Kidney glomerular epithelial cell (primary cell): Measurements from ENCODE around the gene LMAN2.
"Not testable (repeated sequence)": the region's sequence is repeated elsewhere in the genome, so short reads cannot be mapped to it uniquely, and the experiment has no call there.

Source experiments
- DNase-seq: peaks from one replicate; lab custom pipeline; 2025; lab: John Stamatoyannopoulos, UW

Gene LMAN2

DNA sequence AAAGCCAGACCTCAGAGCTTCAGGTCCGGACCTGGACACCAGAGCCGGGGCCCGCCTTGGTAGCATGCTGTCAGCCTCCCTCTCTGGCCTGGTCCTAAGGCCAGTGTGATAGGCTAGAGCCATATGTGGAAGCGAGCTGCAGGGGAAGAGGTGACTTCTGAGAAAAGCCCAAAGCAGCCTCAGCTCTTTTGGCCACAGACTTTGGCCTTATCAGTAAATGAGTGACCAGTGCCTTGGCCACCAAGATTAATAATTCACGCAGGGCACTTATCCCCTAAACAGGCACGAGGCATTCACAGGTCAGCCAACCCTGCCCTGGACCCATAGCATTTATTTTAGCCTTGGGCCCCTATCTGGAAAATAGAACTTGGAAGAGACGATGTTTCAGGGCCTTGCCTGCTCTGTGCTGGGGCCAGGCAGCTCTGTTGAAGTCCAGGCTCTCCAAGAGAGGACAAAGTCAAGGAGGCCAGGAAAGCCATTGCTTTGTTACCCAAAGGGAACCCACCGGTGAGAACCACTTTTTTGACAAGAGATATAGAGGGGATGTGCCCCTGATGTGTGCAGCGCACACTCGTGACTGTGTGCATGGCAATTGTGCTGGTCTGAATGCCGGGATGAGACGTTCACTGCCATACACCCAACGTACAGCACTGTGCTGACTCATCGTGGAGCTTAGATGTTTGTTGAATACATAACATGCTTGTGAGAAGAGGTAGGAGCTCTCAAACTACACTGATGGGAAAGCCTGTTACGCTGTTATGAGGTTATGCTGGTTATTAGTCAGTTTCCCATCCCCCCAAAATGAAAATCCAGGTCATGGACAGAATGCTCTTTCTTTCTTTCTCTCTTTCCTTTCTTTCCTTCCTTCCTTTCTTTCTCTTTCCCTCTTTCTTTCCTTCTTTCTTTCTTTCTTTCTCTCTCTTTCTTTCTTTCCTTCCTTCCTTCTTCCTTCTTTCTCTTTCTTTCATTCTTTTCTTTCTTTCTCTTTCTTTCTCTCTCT, 27.7 kb upstream of the LMAN2 start:
- no peak for DNase-seq

DNA sequence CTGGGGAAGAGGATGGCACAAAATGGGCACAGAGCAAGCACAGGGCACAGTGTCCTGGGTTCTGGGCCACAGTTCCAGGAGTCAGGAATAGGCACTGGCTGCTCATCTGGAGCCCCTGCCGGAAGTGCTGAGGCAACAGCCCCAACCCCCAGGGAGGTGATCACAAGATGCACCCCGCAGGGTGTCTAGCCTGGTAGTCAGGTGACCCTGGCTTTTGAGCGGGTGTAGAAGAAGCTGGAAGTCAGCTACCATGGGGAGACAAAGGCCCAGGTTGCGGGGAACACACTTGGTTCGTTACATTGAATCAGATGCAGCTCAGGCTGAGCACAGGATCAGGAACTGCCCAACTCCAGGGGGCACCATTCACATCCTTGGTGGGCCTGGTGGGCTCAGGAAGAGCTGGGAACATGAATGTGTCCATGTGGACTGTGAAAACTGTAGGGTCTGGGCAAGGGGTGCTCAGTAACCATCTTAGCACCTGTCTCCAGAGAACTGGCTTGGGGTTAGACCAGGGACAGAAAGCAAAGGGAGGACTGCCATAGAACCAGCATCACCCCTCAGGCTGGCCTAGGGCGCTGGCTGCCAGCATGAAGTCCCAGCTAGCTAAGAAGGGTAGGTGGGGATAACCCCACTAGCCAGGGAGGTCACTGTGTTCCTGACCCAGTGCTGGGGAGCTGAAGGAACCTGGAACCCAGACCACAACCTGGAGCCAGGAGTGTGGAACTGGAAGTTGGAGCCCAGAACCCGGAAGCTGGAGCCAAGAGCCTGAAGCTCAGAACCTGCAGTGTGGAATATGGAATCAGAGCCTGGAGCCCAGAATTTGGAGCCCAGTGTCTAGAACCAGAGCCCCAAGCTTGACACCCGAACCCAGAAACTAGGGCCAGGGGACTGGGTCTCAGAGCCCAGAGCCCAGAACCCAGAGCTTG, 26.6 kb upstream of the LMAN2 start:
- no peak for DNase-seq

DNA sequence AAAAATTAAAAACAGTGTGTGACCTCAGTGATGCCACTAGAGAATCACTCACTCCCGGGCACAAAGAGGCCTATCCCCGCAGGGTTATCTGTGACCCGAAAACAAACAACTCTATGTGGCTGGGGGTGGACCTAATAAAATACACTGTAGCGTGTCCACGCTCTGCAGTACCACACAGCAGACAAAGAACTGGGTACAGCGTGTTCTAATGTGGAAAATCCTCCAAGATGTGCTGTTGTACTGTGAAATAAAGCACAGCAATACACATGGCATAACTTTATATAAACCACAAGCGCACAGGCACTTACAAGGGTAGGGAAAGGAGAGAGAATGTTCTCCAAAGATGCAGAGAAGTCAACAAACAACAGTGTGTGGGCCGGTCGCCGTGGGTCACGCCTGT, 24.6 kb upstream of the LMAN2 start:
- no peak for DNase-seq

DNA sequence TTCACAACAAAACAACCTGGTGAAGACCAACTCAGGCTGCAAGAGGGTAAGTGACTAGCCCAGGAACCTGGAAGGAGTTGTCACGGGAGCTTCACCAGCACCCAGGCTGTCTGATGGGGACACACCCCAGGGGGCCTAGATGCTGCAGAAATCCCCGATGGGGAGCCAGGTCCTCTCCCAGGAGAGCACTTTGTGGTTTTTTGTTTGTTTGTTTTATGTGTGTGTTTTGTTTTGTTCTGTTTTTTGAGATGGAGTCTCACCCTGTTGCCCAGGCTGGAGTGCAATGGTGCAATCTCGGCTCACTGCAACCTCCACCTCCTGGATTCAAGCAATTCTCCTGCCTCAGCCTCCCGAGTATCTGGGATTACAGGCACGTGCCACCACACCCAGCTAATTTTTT, 24.0 kb upstream of the LMAN2 start:
- not testable (repeated sequence) for DNase-seq

DNA sequence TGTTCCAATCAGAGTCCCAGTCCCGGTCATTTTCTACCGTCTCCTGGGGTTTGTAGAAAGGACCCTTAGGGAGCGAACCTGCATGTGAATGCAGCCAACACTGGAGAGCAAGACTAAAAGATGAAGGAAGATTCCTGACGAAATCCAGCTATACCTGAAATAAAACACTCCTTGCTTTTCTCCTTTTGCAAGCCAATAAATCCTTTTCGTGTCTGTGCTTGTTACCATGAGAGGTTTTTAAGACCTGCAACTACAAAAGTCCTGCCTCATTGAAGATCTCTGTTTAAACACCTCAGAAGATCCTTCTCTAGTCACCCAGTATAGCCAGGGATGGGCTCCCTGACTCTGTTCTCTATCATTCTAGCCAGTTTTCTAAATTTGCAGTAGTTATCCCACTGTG, 22.7 kb upstream of the LMAN2 start:
- DNase-seq: no peak

DNA sequence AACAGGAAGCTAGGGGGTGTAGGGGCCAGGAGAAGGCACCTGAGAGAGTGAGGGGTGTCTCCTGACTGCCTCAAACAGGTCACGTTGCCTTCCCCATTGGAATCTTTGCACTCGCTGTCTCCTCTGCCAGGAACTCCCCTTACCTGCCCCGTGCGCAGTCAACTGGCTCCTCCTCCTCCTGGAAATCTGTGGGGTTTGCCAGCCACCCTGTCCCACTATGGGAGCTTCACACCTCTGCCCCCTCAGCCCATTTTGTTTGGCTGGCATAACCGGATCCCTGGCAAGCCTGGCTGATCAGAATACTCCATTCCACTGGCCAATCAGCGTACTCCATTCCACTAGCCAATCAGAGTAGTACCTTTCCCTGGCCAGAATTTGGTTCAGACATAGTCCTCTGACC, 22.3 kb upstream of the LMAN2 start:
- DNase-seq: no peak

DNA sequence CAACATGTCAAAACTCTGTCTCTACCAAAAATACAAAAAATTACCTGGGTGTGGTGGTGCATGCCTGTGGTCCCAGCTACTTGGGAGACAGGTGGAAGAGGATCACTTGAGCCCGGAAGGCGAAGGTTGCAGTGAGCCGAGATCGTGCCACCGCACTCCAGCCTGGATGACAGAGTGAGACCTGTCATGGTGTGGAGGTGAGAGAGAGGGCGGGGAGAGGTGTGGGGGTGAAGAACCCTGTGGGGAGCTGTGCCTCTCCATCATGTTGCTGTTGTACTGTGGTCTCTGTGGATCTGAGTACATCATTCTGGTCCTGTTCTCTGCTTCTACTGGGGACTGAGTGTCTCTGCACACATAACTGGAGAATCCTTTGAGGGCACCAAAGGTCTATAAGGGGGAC, 21.4 kb upstream of the LMAN2 start:
- DNase-seq: no peak

DNA sequence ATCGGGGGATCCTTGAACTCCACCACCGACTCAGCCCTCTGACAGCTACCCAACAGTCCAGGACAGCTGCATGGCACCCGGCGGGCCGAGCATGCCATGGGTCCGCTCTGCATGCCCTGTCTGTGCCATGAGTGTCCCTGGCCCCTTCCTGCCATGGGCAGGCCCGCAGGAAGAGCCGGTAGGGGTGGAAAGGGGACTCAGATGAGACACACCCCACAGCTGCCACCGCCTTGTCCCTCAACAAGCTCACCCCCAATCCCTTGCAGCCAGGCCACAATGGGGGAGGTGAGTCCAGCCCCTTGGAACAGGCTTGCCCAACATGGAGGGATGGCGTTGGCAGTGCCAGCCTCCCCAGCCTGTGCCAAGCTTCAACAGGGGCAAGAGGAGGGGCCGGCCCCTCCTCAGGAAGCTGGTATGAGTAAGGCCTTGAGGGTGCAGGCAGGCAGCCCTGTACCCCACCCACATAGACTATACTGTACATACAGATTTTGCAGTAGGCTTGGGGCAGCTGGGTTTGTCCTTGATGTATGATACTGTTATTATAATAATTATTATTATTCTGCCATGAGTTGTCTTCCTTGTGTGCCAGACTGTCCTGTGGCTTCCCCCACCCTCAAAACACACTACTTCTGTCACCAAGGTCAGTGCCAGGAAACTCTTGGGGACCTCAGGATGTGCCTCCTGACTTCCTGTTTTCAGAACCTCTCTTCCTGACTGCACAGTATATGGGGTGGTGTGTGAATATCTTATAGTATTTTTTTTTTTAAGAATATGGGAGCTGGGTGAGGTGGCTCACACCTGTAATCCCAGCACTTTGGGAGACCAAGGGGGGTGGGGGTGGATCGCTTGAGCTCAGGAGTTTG, 20.8 kb upstream of the LMAN2 start:
- DNase-seq: no peak

DNA sequence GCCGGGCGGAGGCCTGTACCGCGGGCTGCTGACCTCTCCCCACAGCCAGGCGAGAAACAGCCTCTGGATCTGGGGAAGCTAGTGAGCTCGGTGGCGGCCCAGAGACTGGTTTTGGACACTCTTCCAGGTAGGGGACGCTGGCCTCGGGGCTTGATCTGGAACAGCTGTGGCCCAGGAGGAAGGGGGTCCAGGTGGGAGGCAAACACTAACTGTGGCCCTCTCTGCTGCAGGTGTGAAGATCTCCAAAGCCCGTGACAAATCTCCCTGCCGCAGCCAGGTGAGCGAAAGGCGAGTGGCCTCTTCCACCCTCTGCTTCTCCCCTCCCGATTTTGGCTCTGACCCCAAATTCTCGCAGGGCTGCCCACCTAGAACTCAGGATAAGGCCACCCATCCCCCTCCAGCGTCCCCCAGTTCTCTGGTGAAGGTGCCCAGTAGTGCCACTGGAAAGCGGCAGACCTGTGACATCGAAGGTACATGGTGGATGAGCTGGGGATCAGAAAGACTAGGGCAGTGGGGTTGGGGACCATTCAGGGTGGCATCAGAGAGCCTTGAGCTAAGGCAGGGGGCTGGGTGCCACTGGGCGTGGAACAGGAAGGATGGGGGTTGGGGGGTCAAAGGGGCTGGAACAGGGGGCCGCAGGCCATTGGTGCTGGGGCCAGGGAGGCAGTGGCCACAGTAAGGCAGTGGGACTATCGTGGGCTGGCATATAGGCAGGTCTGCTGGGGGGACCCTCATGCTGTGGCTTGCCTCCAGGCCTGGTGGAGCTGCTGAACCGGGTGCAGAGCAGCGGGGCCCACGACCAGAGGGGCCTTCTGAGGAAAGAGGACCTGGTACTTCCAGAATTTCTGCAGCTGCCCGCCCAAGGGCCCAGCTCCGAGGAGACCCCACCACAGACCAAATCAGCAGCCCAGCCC, 19.9 kb upstream of the LMAN2 start:
- no peak for DNase-seq

DNA sequence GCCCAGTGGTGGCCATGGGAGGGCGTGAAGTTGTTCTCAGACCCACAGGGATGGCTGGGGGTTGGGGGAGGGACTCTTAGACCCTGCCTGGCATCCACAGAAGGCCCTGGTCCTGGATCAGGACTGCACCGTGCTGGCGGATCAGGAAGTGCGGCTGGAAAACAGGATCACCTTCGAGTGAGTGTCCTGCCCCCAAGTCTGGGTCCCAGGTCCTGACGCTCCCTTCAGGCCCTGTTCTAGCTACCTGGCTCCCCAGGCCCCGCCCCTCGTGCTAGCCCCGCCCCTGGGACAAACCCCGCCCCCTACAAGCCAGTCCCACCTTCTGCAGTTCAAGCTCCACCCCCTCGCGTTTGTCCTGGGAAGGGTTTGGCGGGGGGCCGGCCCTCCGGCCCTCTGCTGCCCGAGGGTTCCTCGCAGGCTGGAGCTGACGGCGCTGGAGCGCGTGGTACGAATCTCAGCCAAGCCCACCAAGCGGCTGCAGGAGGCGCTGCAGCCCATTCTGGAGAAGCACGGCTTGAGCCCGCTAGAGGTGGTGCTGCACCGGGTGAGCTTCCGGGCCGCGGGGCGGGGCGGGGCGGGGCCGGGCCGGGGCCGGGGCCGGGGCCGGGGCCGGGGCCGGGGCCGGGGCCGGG, 19.1 kb upstream of the LMAN2 start:
- peak; percentile 83 for DNase-seq

DNA sequence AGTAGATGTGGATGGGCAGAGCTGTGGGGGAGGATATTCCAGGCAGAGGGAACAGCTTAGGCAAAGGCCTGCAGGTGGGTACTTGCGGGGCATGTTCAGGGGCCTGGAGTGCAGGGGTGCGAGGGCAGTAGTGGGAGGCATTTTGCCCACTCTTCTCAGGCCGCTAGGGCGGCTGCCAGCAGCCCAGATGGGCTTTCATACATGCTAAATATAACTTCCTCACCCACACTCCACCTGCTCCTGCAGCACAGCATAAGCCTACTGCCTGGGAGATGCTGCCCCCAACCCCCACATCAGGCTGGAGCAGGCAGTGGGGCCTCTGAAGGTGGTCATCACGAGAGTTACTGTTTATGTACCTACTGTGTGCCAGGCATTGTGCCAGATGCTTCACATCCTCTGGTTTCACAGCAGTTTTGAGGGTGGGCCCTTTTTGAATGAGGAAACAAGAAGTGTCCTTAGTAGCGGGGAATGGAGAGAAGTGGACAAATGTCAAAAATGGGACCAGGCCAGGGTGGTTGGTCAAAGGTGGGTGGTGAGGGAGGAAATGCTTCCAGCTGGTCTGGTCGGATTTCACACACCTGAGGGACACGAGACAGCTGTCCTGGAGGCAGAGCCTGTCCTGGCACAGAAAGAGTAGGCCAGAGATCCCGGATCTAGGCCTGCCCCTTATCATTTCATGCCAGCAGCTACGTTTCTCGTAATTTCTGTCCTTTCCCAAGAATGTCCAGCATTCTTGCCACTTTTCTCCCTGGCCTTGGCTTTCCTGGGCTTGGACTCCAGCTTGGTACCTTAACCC, 18.4 kb upstream of the LMAN2 start:
- no peak for DNase-seq

DNA sequence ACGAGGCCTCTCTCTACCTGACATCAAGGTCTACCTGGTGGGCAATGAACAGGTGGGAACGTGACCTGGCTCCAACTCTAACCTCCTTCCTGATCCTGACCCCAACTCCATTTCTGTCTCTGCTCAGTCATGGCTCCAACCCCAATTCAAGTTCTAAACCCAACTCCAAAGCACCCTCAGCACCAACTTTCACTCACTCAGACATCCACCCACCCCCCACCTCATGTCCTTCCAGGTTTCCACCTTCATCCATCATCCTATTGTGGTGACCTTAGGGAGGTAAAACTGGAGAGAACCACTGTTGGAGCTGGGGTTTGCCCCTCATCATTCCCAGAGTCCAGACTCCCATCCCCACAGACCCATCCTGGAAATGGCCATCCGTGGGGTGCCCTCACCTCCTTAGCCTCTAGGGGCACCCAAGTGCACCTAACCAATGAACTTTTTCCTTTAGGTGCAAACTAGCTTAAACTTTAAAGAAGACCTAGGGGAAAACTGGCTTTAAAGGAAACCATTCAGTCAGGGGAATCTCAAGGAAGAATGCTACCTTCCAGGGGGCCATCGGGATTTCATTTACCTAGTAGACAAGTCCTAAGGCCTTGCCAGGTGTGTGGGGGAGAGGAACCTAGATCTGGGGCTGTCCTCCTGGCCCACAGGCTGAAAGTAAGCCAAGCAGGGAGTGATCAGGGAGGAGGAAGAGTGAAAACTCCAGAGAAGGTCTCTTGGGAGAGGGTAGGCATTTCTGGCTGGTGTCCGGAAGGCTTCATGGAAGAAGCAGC, 17.6 kb upstream of the LMAN2 start:
- DNase-seq: no peak

DNA sequence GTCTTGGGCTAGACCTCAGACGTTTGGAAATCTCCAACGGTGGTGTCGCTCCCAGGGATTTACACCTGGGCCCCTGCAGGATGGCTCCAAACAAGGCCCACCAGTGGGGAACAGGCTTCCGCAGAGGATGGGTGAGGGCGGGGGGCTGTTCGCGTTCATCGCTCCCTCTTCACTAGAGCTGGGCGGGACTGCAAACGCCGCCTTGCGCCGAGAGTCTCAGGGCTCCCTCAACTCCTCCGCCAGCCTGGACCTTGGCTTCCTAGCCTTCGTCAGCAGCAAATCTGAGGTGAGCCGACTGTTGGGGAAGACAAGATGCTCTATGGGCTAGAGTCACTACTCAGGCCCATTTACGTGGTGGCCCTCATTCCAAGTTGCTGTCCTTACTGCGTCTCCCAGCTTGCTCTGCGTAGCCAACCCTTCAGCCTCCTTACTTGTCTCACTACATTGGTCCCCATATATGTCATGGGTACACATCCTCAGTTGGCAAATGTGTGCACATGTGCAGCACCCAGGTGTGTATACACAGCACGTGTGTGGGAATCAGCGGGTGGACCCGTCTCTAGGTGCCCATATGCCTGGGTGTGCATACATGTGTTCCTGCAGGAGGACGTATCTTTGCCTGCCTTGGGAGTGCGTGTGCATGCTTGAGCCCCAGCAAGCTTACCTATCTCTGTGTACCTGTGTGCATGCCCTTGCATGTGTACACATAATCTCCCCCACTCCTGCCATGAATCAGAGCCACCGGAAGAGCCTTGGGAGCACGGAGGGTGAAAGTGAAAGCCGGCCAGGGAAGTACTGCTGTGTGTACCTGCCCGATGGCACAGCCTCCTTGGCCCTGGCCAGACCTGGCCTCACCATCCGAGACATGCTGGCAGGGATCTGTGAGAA, 16.8 kb upstream of the LMAN2 start:
- DNase-seq: no peak

DNA sequence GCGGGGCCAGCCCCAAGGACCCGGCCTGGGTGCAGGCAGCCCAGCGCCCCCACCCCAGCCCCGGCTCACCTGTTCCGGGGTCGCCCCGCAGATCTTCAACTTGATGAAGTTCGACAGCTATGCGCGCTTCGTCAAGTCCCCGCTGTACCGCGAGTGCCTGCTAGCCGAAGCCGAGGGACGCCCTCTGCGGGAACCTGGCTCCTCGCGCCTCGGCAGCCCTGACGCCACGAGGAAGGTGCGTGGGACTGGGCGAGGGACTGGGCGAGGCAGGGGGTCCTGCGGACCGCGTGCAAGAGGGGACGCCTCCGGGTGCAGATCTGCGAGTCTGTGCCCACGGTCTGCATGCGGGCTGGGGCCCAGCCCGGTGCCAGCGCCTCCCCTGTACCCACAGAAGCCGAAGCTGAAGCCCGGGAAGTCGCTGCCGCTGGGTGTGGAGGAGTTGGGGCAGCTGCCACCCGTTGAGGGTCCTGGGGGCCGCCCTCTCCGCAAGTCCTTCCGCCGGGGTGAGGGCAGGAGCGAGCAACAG, 15.9 kb upstream of the LMAN2 start:
- no peak for DNase-seq

DNA sequence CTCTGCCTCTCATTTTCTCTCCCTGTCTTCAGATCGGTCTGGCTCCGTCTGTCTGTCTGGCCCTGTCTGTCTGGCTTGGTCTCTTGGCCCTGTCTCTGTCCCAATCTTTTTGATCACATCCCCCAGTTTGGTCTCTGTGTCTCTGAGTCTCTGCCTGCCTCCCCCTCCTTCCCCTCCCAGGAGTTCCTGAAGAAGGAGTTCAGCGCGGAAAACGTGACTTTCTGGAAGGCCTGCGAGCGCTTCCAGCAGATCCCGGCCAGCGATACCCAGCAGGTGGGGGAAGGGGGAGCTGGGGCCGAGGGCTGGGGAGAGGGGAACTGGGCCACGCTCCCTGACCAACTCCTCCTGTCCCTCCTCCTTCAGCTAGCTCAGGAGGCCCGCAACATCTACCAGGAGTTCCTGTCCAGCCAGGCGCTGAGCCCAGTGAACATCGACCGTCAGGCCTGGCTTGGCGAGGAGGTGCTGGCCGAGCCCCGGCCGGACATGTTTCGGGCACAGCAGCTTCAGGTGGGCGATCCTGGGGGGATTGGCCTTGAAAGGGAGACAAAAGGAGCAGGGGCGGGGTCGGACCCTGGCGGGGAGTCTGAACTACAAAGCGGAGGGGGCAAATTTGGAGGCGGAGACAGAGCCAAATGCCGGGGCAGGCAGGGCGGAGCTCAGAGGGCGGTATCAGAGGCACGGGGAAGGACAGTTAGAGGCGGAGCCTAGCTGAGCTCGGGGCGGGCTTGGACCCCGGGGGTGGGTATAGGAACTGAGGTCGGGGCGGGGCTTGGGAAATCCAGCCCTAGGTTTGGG, 15.3 kb upstream of the LMAN2 start:
- peak; percentile 86 for DNase-seq

DNA sequence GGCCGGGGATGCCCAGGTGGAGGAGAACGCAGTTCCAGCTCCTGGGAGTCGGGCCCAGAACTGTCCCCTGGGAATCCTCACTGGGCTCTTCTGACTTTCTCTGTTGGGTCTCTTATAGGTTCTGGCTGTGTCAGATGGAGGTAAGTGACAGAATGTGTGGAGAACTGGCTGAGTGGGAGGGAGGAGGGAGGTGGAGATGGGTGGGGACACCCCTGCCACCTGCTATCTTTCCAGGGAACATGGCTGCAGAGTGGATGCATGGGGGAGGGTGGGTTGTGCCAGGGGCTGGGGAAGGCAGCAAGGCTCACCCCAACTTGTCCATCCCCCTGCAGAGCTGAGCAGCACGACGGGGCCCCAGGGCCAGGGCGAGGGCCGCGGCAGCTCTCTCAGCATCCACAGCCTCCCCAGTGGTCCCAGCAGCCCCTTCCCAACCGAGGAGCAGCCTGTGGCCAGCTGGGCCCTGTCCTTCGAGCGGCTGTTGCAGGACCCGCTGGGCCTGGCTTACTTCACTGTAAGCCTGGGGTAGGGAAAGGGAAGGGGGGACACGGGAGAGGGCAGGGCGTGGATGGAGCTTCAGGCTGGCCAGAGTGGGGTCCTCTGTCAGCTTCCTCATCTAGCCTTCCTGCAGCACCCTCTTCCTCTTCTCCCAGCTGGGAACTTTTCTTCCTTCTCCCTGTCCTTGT, 14.5 kb upstream of the LMAN2 start:
- no peak for DNase-seq
